ENCODE data around the gene SUFU.
"Not testable (repeated sequence)": the region's sequence is repeated elsewhere in the genome, so short reads cannot be mapped to it uniquely, and the experiment has no call there.

Gene SUFU

DNA sequence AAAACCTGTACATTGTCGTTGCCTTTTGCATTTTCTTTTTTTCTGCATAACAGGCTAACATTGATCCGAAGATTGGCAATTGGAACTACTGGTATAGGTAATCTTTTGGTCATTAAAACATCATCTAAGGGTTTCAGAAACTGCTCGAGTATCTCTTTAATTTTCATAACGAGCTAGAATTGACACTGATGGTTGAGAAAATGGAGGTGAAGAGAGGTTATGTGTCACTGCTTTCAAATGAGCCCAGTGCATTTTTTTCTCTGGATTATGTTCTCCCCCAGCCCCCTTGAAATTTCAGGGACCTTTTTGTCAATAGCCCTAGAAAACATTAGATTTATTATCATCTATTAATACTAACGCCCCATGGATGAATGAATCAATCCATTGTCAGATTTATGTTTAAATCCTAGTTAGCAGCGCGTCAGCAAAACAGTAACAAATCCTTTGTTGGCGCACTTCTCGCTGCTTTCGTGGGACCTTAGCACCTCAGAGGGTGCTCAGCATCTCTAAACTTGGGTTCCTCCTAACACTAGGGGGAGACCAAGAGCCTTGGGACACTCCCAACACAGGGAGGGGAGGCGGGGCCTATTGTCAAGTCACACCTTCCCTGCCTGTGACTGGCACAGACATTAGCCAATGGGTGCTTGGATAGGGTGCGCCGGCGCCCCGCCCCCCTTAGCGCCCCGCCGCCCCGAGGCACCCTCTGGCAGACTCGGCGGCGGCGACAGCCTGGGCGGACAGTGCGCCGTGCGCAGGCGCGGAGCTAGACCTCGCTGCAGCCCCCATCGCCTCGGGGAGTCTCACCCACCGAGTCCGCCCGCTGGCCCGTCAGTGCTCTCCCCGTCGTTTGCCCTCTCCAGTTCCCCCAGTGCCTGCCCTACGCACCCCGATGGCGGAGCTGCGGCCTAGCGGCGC is at the start of gene SUFU:
TSS of gene SUFU (plus strand) at position 709 of the 915 bp plus-strand sequence. CDS start at position 890, 181 bp downstream.
- DNase-seq (ENCODE audit: low read depth in 2 of 2) = peak; percentile 96 to 98

DNA sequence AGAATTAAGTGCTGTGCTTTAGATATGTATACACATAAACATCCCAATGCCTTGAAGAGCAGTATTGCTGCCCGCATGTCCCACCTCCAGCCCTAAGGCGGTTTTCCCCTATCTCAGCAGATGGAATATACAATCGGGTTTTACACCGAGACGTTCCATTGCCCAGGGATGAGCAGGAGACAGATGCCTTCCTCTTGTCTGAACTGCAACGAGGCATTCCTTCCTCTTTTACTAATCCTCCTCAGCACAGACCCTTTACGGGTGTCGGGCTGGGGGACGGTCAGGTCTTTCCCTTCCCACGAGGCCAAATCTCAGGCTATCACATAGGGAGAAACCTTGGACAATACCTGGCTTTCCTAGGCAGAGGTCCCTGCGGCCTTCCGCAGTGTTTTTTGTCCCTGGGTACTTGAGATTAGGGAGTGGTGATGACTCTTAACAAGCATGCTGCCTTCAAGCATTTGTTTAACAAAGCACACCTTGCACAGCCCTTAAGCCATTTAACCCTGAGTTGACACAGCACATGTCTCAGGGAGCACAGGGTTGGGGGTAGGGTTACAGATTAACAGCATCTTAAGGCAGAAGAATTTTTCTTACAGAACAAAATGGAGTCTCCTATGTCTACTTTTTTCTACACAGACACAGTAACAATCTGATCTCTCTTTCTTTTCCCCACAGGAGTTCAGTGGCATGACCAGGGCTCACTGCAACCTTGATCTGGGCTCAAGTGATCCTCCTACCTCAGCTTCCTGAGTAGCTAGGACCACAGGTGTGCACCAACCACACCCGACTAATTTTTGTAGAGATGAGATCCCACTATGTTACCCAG is 48.9 kb upstream of the SUFU start:
- DNase-seq (ENCODE audit: low read depth in 2 of 2) = not testable (repeated sequence)

DNA sequence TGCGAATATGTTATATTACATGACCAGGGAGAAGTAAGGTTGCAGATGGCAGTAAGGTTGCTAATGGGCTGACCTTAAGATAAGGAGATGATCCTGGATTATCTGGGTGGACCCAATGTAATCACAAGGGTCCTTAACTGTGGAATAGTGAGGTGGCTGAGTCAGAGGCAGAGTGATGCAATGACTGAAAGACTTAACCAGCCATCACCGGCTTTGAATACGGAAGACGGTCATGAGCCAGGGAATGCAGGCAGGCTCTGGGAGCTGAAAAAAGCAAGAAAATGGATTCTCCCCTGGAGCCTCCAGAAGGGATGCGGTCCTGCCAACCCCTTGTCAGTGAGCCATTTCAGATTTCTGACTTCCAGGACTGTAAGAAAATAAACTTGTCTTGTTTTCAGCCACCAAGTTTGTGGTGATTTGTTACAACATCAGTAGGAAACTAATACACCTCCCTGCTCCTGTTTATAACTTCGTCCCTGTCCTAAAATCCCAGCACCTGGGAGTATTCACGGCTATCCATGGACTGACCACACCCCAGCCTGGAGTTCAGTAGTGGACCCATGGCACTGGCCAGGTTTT is 47.8 kb upstream of the SUFU start:
- DNase-seq (ENCODE audit: low read depth in 2 of 2) = no peak

DNA sequence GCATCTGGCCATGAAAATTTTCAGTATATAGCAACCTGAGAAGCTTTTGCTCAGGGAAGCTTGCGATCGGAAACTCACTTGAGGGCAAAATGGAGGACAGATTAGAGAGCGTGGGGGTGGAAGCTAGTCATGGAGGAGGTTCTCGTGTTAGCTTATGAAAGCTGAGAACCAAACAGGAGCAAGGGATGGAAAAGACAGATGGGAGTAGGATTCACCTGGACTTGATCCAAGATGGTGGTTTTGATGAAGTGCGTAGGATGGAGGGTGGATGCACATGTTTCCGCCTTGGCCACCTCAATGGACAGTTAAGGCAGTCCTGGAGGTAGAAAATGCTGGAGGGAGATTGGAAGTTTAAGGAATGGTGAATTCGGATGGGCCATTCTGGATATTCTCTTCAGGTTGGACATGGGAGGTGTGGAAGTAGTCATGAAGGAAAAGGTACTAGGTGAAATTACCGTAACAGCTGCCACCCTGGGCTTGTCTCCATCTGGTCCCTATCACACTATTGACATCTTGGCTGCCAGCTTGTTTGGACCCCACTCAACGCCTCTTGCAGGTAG is 46.1 kb upstream of the SUFU start:
- DNase-seq (ENCODE audit: low read depth in 2 of 2) = no peak

DNA sequence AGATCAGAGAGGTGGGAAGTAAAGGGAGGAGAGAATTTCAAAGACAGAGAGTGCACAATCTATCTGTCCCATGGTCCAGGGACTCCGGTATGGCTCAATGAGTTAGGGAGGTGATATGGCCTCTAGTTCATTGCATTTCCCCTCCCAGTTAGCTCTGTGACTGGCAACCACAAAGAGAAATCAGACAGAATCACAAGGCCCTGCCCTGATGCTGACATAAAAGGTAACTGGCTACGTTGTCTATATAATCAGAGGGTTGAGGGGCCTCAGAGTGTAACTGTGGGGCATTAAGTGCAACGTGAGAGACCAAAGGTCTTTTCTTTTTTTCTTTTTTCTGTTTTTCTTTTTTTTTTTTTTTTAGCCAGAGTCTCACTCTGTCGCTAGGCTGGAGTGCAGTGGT is 45.1 kb upstream of the SUFU start:
- no peak for DNase-seq (ENCODE audit: low read depth in 2 of 2)

DNA sequence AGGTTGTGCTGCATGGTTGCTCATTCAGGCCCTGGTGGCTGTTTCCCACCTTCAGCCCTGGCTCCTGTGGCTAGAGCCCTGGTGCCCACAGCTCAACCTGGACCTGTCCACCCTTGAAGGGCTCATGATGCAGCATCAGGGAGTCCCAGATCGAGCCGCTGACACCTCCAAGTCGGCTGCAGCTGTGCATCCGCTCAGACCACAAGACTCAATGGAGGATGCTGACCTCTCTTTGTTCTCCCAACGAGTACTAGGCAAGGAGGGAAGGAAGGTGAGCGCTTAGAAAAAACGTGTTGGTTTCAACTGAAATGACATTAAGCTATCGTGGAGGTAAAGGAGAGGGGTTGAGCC is 43.0 kb upstream of the SUFU start:
- no peak for DNase-seq (ENCODE audit: low read depth in 2 of 2)

DNA sequence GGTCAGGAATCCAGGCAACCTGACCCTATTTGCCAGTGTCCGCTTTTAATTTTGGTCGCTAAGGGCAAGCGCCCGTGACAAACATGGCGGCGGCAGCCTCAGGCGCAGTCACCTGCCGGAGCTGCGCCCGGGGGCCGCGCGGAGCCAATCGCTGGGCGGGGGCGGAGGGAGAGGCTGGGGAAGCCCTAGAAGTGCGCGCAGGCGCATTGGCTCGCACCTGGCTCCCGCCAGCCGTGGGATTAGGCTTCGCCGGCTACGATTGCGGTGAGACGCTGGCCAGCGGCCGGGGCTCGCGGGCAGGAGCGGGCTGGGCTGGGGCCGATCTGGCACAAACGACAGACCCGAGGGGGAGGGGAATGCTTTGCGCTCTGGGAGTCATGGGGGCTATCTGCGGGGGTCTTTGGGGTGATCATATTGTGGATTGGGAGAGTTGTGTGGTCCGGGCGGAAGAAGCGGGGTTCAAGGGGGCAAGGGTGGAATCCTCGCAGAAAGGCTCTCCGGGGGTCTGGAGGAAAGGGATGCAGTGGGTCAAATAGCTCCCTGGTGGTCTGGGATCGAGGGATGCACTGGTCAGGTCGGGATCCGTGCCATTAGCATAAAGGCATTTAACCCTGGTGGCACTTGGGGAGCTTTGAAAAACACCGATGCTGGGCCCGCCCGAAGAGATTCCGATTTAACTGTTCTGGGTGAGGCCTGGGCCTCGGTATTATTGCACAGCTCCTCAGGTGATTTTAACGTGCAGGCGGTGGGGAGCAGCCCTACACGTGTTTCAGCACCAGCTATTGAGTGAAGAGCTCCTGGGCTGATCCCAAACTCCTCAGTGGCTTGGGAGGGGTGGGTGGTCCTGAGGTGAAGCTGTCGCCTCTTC is 42.4 kb upstream of the SUFU start:
- peak; percentile 85 to 87 for DNase-seq (ENCODE audit: low read depth in 2 of 2)

DNA sequence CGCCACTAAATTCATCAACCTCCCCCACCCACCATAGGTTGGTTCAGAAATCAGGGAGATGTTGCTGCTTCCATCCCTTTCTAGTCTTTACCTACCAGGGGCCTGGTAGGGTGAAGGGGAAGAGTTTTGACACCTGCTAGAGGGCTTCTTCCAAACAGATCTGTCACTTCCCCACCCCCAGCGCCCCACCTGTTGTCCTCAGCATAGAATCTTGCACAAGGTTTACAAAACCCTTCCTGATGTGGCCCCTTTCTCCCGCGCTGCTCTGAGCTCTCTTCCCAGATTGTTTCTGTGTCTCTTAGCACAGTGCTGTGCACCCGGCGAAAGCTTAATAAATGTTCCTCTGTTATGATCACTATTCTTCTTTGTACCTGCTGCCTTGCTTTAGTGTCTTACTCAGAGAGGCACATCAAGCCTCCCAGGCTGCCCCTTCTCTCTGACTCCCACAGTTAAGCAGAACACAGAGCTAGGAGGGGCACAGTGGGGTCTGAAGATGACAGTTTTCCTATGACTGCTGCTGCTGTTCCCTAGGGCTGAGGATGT is 41.2 kb upstream of the SUFU start:
- no peak for DNase-seq (ENCODE audit: low read depth in 2 of 2)

DNA sequence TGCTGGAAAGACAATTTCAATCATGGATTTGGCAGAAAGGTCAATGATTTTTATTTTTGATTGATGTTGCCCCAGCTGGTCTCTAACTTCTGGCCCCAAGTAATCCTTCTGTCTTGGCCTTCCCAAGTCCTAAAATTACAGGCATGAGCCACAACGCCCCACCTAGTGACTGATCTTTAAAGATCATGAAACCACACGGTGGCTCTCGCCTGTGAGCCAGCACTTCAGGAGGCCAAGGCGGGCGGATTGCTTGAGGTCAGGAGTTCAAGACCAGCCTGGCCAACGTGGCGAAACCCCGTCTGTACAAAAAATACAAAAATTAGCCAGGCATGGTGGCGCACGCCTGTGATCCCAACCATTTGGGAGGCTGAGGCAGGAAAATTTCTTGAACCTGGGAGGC is 39.8 kb upstream of the SUFU start:
- DNase-seq (ENCODE audit: low read depth in 2 of 2) = no peak

DNA sequence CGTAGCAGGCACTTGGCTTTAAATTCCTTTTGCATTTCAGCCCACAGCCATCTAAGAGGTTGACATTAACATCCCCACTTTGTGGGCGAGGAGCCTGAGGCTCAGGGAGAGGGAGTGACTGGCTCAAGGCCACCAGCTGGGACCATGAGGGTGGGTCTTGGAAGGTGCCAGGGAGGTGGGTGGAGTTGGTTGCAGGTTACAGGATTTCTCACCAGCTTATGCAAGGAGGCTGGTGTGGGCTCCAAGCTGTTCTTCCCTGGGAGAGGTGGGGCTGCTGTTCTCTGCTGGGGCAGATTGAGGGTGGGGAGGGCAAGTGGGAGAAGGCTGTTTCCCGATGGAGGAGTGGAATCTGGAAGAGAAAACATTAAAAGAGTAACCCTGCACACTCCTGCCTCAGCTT is 38.3 kb upstream of the SUFU start:
- DNase-seq (ENCODE audit: low read depth in 2 of 2) = no peak

DNA sequence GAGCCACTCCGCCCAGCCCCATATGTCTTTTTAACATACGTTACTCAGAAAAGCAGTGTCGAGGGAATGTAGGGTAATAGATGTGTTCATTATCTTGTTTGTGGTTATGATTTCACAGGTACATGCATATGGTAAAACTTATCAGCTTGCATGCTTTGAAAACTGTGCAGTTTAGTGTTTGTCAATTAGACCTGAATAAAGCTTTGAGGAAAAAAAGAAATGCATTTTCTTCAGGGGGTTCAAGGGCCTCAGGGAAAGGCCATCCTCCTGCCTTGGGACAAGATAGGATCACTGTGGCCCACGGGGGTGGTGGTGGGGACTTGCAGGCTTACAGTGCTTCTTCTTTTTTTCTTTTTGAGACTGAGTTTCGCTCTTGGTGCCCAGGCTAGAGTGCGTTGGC is 36.5 kb upstream of the SUFU start:
- no peak for DNase-seq (ENCODE audit: low read depth in 2 of 2)

DNA sequence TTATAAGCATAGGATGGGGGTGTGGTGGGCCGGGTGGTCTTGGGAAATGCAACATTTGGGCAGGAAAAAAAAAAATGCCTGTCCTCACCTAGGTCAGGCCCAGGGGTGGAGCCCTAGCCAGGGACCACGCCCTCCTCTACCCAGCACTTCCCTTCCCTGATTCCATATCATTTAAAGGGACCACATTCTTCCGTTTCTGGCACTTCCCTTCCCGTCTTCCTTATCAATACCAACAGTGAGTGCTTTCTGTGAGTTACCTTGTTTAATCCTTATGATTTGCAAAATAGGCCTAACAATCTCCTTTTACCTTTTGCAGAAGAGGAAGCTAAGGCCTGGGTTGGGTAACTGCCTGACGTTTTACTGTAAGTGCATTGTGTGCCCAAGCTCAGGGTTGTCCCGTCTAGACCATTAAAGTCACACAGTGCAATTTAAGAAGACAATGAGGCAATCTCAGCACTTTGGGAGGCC is 35.8 kb upstream of the SUFU start:
- no peak for DNase-seq (ENCODE audit: low read depth in 2 of 2)

DNA sequence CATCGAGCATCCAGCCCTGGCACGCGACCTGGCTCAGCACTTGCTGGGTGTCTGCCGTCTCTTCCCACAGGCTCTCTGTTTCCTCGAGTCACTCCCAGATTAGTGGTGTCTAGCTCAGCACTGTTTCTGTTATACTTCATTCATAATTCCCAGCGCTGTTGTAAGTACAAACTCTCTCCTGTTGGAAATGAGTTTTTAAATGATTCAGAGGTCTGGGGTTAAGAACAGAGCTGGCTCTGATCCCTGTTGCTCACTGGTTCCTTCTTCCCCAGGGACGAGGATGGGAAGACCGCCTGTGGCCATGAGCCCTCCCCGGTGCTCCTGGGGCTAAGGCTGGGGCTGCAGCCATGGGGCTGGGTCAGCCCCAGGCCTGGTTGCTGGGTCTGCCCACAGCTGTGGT is 35.1 kb upstream of the SUFU start:
- no peak for DNase-seq (ENCODE audit: low read depth in 2 of 2)

DNA sequence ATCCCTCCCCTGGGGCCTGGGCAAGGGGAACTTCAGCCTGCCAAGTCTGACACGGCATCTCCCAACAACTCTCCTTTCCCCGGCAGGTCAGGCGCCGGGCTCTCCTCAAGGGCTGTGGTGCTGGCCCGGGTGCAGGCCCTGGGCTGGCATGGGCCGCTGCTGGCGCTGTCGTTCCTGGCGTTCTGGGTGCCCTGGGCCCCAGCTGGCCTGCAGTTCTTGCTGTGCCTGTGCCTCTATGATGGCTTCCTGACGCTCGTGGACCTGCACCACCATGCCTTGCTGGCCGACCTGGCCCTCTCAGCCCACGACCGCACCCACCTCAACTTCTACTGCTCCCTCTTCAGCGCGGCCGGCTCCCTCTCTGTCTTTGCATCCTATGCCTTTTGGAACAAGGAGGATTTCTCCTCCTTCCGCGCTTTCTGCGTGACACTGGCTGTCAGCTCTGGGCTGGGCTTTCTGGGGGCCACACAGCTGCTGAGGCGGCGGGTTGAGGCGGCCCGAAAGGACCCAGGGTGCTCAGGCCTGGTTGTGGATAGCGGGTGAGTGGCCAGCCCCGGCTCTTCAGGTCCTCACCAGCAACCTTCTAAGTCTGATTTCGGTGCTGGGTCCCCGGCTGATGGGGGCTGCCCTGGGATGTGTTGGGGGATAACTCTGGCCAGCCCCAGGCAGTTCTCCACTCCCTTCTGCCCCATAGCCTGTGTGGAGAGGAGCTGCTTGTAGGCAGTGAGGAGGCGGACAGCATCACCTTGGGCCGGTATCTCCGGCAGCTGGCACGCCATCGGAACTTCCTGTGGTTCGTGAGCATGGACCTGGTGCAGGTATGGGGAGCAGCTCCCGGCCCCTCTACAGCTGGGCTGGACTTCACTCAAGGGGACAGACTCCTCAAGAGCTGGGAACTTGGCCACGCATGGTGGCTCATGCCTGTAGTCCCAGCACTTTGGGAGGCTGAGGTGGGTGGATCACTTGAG is 32.9 kb upstream of the SUFU start:
- no peak for DNase-seq (ENCODE audit: low read depth in 2 of 2)

DNA sequence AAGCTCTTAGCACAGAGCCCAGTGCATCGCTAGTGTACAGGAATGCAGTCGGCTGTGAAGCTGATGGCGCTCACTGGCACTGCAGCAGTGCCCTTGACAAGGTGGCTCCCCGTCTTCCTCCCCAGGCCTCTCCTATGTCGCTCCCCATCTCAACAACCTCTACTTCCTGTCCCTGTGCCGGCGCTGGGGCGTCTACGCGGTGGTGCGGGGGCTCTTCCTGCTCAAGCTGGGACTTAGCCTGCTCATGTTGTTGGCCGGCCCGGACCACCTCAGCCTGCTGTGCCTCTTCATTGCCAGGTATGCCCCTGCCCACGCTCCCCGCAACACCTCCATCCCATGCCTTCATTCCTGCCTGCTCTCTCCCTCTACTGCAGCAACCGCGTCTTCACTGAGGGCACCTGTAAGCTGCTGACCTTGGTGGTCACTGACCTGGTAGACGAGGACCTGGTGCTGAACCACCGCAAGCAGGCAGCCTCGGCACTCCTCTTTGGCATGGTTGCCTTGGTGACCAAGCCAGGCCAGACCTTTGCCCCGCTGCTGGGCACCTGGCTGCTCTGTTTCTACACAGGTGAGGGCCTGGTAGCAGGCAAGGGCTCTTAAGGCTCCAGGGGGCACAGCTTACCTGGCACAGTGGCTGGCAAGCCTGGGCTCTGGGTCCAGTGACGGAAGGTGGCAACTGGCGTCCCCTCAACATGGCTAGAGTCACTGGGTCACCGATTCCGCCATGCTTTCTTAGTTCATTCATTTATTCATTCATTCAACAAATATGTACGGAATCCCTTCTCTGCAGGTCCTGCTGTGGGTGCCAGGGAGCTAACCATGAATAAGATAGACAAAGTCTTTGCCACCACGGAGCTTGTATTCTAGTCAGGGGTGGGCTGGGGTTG is 30.1 kb upstream of the SUFU start:
- DNase-seq (ENCODE audit: low read depth in 2 of 2) = no peak

DNA sequence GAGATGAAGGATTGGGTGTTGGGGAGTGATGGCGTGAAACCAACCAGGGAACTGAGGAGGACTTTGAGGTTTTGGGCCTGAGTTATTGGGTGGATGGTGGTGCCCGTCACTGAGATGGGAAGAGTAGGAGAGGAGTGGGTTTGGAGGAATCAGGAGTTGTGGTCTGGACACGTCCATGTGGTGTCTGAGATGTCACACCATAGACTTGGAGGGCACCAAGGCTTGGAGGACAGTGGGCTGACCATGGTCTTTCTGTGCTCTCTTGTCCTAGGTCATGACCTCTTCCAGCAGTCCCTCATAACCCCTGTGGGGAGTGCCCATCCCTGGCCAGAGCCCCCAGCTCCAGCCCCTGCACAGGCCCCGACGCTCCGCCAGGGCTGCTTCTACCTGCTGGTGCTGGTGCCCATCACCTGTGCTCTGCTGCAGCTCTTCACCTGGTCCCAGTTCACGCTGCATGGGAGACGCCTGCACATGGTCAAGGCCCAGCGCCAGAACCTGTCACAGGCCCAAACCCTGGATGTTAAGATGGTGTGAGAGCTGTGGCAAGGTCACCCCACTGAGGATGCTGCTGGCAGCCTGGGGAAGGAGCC is 28.2 kb upstream of the SUFU start:
- no peak for DNase-seq (ENCODE audit: low read depth in 2 of 2)

DNA sequence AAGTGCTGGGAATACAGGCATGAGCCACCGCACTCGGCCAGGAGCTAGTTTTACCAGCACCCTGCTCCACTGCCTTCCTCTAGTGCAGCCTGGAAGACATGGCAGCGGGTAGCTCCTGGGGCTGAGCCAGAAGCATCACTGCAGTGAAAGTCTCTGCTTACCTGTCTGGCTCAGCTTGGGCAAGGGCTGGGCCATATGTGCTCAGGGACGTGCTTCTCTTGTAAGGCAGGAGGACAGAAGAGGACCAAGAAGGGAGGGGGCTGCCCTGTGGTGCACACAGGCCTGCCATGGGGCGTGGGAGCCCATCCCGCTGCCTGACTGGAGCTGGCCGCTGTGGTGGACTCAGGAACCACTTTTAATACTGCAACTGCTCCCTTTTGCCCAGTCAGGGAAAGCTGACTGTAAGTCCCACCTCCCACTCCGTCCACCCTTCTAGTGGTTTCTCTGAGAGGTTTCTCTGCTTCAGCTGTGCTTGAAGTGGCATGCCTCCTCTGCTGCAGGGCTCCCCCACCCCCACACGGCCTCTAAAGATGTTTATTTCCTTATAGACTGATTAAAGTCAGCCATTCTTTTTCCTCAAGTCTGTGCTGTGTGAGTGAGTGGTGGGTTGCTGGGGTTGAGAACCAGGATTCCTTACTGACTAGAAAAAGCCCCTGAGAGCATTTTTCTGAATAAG is 27.2 kb upstream of the SUFU start:
- DNase-seq (ENCODE audit: low read depth in 2 of 2) = no peak

DNA sequence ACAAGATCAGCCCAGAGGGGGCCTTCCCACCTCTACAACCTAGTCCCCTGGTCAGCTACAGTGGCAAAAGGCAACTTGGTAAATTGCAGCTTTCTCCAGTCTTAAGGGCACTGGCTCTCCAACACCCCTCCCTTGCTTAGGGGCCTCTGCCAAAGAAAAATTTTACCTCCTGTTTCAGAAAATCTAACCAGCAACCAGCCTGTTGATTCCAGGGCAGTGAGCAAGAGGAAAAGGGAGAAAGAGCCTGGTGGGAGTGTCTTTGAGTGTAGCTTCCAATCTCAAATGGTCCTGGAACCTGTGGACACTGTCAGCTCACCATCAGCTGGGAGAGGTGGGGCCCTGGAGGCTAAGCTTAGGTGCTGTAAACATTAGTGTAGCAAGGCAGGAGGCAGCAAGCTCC is 24.1 kb upstream of the SUFU start:
- DNase-seq (ENCODE audit: low read depth in 2 of 2) = no peak

Data from stimulated activated CD8-positive, alpha-beta memory T cell treated with anti-CD3 and anti-CD28 coated beads, Interleukin-15, amount 100 ng/mL, for 4 hours (primary cell).